HepG2 (cell line): Measurements from ENCODE around the gene RSKR. TPM values are rescaled to one million over a fixed set of nuclear protein-coding genes. Genes with fewer than 3 reads are reported as not detected.

ENCODE experiments used
- ARNT2 ChIP-seq: sonication (generic); formaldehyde crosslinking; IDR thresholded peaks from 2 replicates; pipeline ENCODE4 v1.8.0; 2022; ENCODE audit warnings: mild to moderate bottlenecking, low read depth, missing genetic modification reagents, moderate library complexity
- CHD2 ChIP-seq: IDR thresholded peaks from 2 replicates; pipeline ENCODE4 v1.6.1; 2011; ENCODE audit warnings: low read depth, low read length, improper control_type of control experiment
- ERF ChIP-seq: IDR thresholded peaks from 2 replicates; pipeline ENCODE4 v1.6.1; 2018; ENCODE audit warnings: missing biosample characterization, missing genetic modification reagents
- FOSL1 ChIP-seq: sonication (generic); formaldehyde crosslinking; IDR thresholded peaks from 2 replicates; pipeline ENCODE4 v1.9.0; 2021; ENCODE audit warnings: missing genetic modification reagents, borderline replicate concordance
- HMG20A ChIP-seq: IDR thresholded peaks from 2 replicates; pipeline ENCODE4 v1.6.1; 2016; ENCODE audit warnings: borderline replicate concordance
- KDM6A ChIP-seq: IDR thresholded peaks from 2 replicates; pipeline ENCODE4 v1.6.1; 2016; ENCODE audit warnings: low read depth
- MAZ ChIP-seq, 2 experiments: sonication (generic) in 1 of 2; formaldehyde crosslinking in 1 of 2; IDR thresholded peaks; 2 replicates each; pipeline versions ENCODE4 v1.5.0 to v1.6.1; 2012 to 2020; ENCODE audit warnings: low read depth in 2 of 2, mild to moderate bottlenecking in 2 of 2, borderline replicate concordance in 1 of 2, improper control_type of control experiment in 1 of 2, low read length in 1 of 2, missing genetic modification reagents in 1 of 2, moderate library complexity in 1 of 2
- PHF8 ChIP-seq: sonication (generic); formaldehyde crosslinking; IDR thresholded peaks from 2 replicates; pipeline ENCODE4 v1.5.0; 2020; ENCODE audit warnings: missing genetic modification reagents
- RBM39 ChIP-seq: fragments of 200-400 bp; formaldehyde crosslinking; IDR thresholded peaks from one replicate; pipeline ENCODE4 v1.6.1; 2018; ENCODE audit warnings: antibody characterized with exemption, mild to moderate bottlenecking, low read depth, low read length; ENCODE audit not compliant: poor library complexity, severe bottlenecking
- TAF15 ChIP-seq: fragments of 200-400 bp; formaldehyde crosslinking; IDR thresholded peaks from one replicate; pipeline ENCODE4 v1.6.1; 2018; ENCODE audit warnings: mild to moderate bottlenecking, low read depth, low read length; ENCODE audit not compliant: poor library complexity, severe bottlenecking
- ZEB1 ChIP-seq: IDR thresholded peaks from 2 replicates; pipeline ENCODE4 v1.6.1; 2012; ENCODE audit warnings: mild to moderate bottlenecking, low read depth, inconsistent platforms; ENCODE audit not compliant: insufficient replicate concordance
- ZFP82 ChIP-seq: sonication (generic); formaldehyde crosslinking; IDR thresholded peaks from 2 replicates; pipeline ENCODE4 v1.5.1; 2020; ENCODE audit warnings: mild to moderate bottlenecking, missing genetic modification reagents, borderline replicate concordance
- ZNF329 ChIP-seq: sonication (generic); formaldehyde crosslinking; IDR thresholded peaks from 2 replicates; pipeline ENCODE4 v1.9.0; 2021; ENCODE audit warnings: low read depth, mild to moderate bottlenecking, missing genetic modification reagents
- ZNF367 ChIP-seq: sonication (generic); formaldehyde crosslinking; IDR thresholded peaks from 2 replicates; pipeline ENCODE4 v1.4.0; 2020; ENCODE audit warnings: missing genetic modification reagents, borderline replicate concordance
- ZNF383 ChIP-seq: sonication (generic); formaldehyde crosslinking; IDR thresholded peaks from 2 replicates; pipeline ENCODE4 v1.4.0; 2020; ENCODE audit warnings: missing genetic modification reagents, mild to moderate bottlenecking, borderline replicate concordance
- ZSCAN22 ChIP-seq: sonication (generic); formaldehyde crosslinking; IDR thresholded peaks from 2 replicates; pipeline ENCODE4 v1.4.0; 2020; ENCODE audit warnings: mild to moderate bottlenecking, missing genetic modification reagents
- polyA plus RNA-seq, 8 experiments: library from polyadenylated mRNA; depleted of rRNA in 3 of 8; stranded (reverse) in 7 of 8; unstranded in 1 of 8; fragments of >200 nt; fragmentation: Illumina TruSeq in 4 of 8; extraction: Trizol in 4 of 8; gene quantifications; 2 replicates each; pipeline versions ENCODE4 v1.2.1 to v1.2.3, GENCODE V29; 2011 to 2016; ENCODE audit warnings: low read depth in 4 of 8, missing spikeins in 1 of 8, mixed read lengths in 1 of 8; ENCODE audit not compliant: insufficient read depth in 1 of 8
- total RNA-seq, 5 experiments: library from RNA; depleted of rRNA; stranded (reverse); fragments of >200 nt; fragmentation: Illumina TruSeq; extraction: Trizol; gene quantifications; 2 replicates each; pipeline ENCODE4 v1.2.3, GENCODE V29; 2016; ENCODE audit warnings: low read depth in 1 of 5
- TF ChIP-seq, protein P1 (sequence below): IDR thresholded peaks from 2 replicates; pipeline ENCODE4 v1.6.1; 2016; ENCODE audit warnings: mild to moderate bottlenecking, missing biosample characterization, missing genetic modification reagents
- TF ChIP-seq, protein P2 (sequence below), 2 experiments: sonication (generic) in 1 of 2; formaldehyde crosslinking in 1 of 2; IDR thresholded peaks; 2 replicates each; pipeline versions ENCODE4 v1.6.1 to v1.9.0; 2014 to 2022; ENCODE audit warnings: antibody characterized with exemption in 1 of 2, borderline replicate concordance in 1 of 2, inconsistent platforms in 1 of 2, low read depth in 1 of 2, missing genetic modification reagents in 1 of 2
- TF ChIP-seq, protein P3 (sequence below): fragments of 450-650 bp; IDR thresholded peaks from 2 replicates; pipeline ENCODE4 v1.6.1; 2017; ENCODE audit warnings: mild to moderate bottlenecking

Gene RSKR
- total and polyA plus RNA-seq, 2 of the 13 experiments (the other 11 are each of a cell fraction or from before 2014, with no cell fraction given), result 5.0 to 10.4 TPM

GRCh38 chr17:28661635-28662526, 47.9 kb upstream of the RSKR start, which contains the start of the genes SDF2 and SUPT6H (continued):
- peak; percentile 88 for TF ChIP-seq MAZ (IDR thresholded peaks at IDR 0.05; ENCODE audit: borderline replicate concordance, low read depth, low read length)
- peak; percentile 86 for TF ChIP-seq MAZ (CRISPR knock-in tag; IDR thresholded peaks at IDR 0.05; ENCODE audit: low read depth)
- TF ChIP-seq ZNF383 (CRISPR knock-in tag), result no peak
- no peak for TF ChIP-seq FOSL1 (CRISPR knock-in tag)
- TF ChIP-seq, protein P1, sequence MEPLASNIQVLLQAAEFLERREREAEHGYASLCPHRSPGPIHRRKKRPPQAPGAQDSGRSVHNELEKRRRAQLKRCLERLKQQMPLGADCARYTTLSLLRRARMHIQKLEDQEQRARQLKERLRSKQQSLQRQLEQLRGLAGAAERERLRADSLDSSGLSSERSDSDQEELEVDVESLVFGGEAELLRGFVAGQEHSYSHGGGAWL, result peak; percentile 58; the same call in 1 of the 2 replicates
- TF ChIP-seq, protein P2, sequence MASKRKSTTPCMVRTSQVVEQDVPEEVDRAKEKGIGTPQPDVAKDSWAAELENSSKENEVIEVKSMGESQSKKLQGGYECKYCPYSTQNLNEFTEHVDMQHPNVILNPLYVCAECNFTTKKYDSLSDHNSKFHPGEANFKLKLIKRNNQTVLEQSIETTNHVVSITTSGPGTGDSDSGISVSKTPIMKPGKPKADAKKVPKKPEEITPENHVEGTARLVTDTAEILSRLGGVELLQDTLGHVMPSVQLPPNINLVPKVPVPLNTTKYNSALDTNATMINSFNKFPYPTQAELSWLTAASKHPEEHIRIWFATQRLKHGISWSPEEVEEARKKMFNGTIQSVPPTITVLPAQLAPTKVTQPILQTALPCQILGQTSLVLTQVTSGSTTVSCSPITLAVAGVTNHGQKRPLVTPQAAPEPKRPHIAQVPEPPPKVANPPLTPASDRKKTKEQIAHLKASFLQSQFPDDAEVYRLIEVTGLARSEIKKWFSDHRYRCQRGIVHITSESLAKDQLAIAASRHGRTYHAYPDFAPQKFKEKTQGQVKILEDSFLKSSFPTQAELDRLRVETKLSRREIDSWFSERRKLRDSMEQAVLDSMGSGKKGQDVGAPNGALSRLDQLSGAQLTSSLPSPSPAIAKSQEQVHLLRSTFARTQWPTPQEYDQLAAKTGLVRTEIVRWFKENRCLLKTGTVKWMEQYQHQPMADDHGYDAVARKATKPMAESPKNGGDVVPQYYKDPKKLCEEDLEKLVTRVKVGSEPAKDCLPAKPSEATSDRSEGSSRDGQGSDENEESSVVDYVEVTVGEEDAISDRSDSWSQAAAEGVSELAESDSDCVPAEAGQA (IDR thresholded peaks at IDR 0.05; ENCODE audit: low read depth), result peak; percentile 77; the same call in 1 of the 2 replicates
- TF ChIP-seq, protein P2 (CRISPR knock-in tag; IDR thresholded peaks at IDR 0.05; ENCODE audit: borderline replicate concordance), result no peak
- TF ChIP-seq PHF8 (CRISPR knock-in tag), result peak; percentile 92
- TF ChIP-seq ZFP82, result 0 out of 2 replicates have a peak, but pooled peaks have one; percentile 69
- no peak; the same call in 1 of the 2 replicates for TF ChIP-seq ZNF329
- TF ChIP-seq ZEB1, result peak; percentile 11
- no peak for TF ChIP-seq CHD2
- no peak for TF ChIP-seq ZNF367
- no peak for TF ChIP-seq KDM6A (CRISPR knock-in tag)
- no peak for TF ChIP-seq ARNT2 (CRISPR knock-in tag)
- TF ChIP-seq TAF15, result no peak
- no peak for TF ChIP-seq RBM39
- TF ChIP-seq ERF (CRISPR knock-in tag), result peak; percentile 37
- TF ChIP-seq, protein P3, sequence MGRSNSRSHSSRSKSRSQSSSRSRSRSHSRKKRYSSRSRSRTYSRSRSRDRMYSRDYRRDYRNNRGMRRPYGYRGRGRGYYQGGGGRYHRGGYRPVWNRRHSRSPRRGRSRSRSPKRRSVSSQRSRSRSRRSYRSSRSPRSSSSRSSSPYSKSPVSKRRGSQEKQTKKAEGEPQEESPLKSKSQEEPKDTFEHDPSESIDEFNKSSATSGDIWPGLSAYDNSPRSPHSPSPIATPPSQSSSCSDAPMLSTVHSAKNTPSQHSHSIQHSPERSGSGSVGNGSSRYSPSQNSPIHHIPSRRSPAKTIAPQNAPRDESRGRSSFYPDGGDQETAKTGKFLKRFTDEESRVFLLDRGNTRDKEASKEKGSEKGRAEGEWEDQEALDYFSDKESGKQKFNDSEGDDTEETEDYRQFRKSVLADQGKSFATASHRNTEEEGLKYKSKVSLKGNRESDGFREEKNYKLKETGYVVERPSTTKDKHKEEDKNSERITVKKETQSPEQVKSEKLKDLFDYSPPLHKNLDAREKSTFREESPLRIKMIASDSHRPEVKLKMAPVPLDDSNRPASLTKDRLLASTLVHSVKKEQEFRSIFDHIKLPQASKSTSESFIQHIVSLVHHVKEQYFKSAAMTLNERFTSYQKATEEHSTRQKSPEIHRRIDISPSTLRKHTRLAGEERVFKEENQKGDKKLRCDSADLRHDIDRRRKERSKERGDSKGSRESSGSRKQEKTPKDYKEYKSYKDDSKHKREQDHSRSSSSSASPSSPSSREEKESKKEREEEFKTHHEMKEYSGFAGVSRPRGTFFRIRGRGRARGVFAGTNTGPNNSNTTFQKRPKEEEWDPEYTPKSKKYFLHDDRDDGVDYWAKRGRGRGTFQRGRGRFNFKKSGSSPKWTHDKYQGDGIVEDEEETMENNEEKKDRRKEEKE, result no peak
- TF ChIP-seq HMG20A (CRISPR knock-in tag), result no peak
- no peak for TF ChIP-seq ZSCAN22 (CRISPR knock-in tag)
